Panc1 (cell line): Measurements from ENCODE around the gene P3R3URF. TPM values are rescaled to one million over a fixed set of nuclear protein-coding genes. Genes with fewer than 3 reads are reported as not detected.

Experiments
- ATAC-seq: fragments of 200-7000 bp; cut with Tn5 transposase; 2 replicates; pipeline ENCODE4 v1.9.1; 2020; ENCODE audit warnings: mild to moderate bottlenecking, moderate library complexity
- BruUV-seq: library from RNA; stranded (reverse); fragments of 400-500 nt; replicated peaks from 2 replicates; lab custom pipeline; 2021; lab: Mats Ljungman, UMichigan
- CTCF ChIA-PET: fragments of 300-600 bp; sonication (Branson Sonifier 250); formaldehyde crosslinking; loops from one replicate; lab custom pipeline; 2022; ENCODE audit warnings: antibody characterized with exemption; lab: Charles Lee
- POLR2A ChIA-PET: fragments of 300-600 bp; sonication (Branson Sonifier 250); formaldehyde crosslinking; loops from one replicate; lab custom pipeline; 2022; ENCODE audit warnings: antibody characterized with exemption; lab: Charles Lee
- DNase-seq: peaks from one replicate; pipeline ENCODE4 v3.0.0-alpha.2; 2010; ENCODE audit warnings: low read depth, low spot score
- H3K27ac ChIP-seq: 2 replicates; pipeline ENCODE4 v1.5.1; 2011; ENCODE audit warnings: mild to moderate bottlenecking, low read length, inconsistent platforms
- H3K27me3 ChIP-seq: fragments of 200-500 bp; sonication (Bioruptor generic); 2 replicates; pipeline ENCODE4 v1.6.0; 2014; ENCODE audit warnings: low read length, inconsistent platforms; ENCODE audit not compliant: control insufficient read depth, insufficient read depth
- H3K36me3 ChIP-seq: fragments of 200-500 bp; sonication (Bioruptor generic); 2 replicates; pipeline ENCODE4 v1.5.1; 2014; ENCODE audit warnings: inconsistent platforms, mild to moderate bottlenecking, low read length, moderate library complexity; ENCODE audit not compliant: control insufficient read depth, insufficient read depth
- H3K4me1 ChIP-seq: 2 replicates; pipeline ENCODE4 v1.5.1; 2011; ENCODE audit warnings: inconsistent platforms, mild to moderate bottlenecking, low read length, moderate library complexity; ENCODE audit not compliant: control insufficient read depth, insufficient read depth
- H3K4me3 ChIP-seq, 2 experiments: 2 replicates each; pipeline ENCODE4 v1.5.1; 2011 to 2012; ENCODE audit warnings: low read depth in 2 of 2, low read length in 2 of 2, mild to moderate bottlenecking in 2 of 2, inconsistent platforms in 1 of 2, moderate library complexity in 1 of 2
- H3K9me3 ChIP-seq: fragments of 200-500 bp; sonication (Bioruptor generic); 2 replicates; pipeline ENCODE4 v1.5.1; 2014; ENCODE audit warnings: low read depth, mild to moderate bottlenecking, inconsistent platforms, low read length, moderate library complexity; ENCODE audit not compliant: control insufficient read depth, insufficient read depth
- CTCF ChIP-seq: fragments of 450-650 bp; IDR thresholded peaks from 2 replicates; pipeline ENCODE4 v1.5.1; 2017; ENCODE audit warnings: mild to moderate bottlenecking
- POLR2AphosphoS5 ChIP-seq: IDR thresholded peaks from 2 replicates; pipeline ENCODE4 v1.6.1; 2012; ENCODE audit warnings: mild to moderate bottlenecking, low read depth, low read length, moderate library complexity
- REST ChIP-seq, 2 experiments: IDR thresholded peaks; 2 replicates each; pipeline ENCODE4 v1.6.1; 2011 to 2012; ENCODE audit warnings: low read depth in 2 of 2, control low read depth in 1 of 2, low read length in 1 of 2, mild to moderate bottlenecking in 1 of 2, moderate library complexity in 1 of 2; ENCODE audit not compliant: insufficient read depth in 1 of 2
- SIN3A ChIP-seq: IDR thresholded peaks from 2 replicates; pipeline ENCODE4 v1.6.1; 2012; ENCODE audit warnings: low read depth, mild to moderate bottlenecking, low read length, moderate library complexity, borderline replicate concordance; ENCODE audit not compliant: insufficient read depth
- TCF7L2 ChIP-seq: IDR thresholded peaks from 2 replicates; pipeline ENCODE4 v1.6.1; 2011; ENCODE audit warnings: mild to moderate bottlenecking, low read depth, low read length, inconsistent platforms
- in situ Hi-C: cut with HindIII; loops from 2 replicates; pipeline ENCODE4 v1.10.0; 2016; ENCODE audit warnings: low sequenced_read_pairs, low pct_unique_long_range_greater_than_20kb
- intact Hi-C: fragments of 100-400 bp; cut with micrococcal nuclease; formaldehyde crosslinking; loops from one replicate; pipeline ENCODE4 v1.10.0; 2022; ENCODE audit not compliant: unreplicated experiment
- total RNA-seq: library from RNA; stranded (reverse); gene quantifications from one replicate; pipeline ENCODE4 v1.2.1, GENCODE V29; 2021; ENCODE audit not compliant: unreplicated experiment

P3R3URF gene
- total RNA-seq, 1 experiment from 2014 or later: not detected

GRCh38 chr1:46171871-46172270, 4.4 kb downstream of the P3R3URF start:
- TF ChIP-seq SIN3A: no peak
- TF ChIP-seq CTCF: no peak
- no peak for DNase-seq
- ChIA-PET CTCF (interaction anchor here (0.6 to 1.6 kb wide), 2 partner anchors 9 to 459 kb away, joined by 5 to 7 read pairs; no protein-coding TSS in a partner anchor), POLR2A (interaction anchor here (0.5 kb wide), 1 partner anchor 64 kb away, joined by 5 read pairs; no protein-coding TSS in a partner anchor)
- intact Hi-C loops: no loop called here
- Histone ChIP-seq H3K4me1 (peaks cover 18% of the 10 kb centered on the region), H3K27ac (no peak overlapping the region), H3K9me3 (no peaks in the 10 kb centered on the region), H3K4me3 (no peak overlapping the region), H3K27me3 (no peaks in the 10 kb centered on the region), H3K36me3 (no peaks in the 10 kb centered on the region)
- BruUV-seq: no TSS peak
- ATAC-seq: no peak
- in situ Hi-C loops: no loop called here

- Histone ChIP-seq H3K4me1 (peaks cover 18% of the 10 kb centered on the region), H3K36me3 (no peaks in the 10 kb centered on the region), H3K9me3 (no peaks in the 10 kb centered on the region), H3K27me3 (no peaks in the 10 kb centered on the region), H3K4me3 (no peak overlapping the region), H3K27ac (no peak overlapping the region)
- no peak for ATAC-seq
- in situ Hi-C loops: no loop called here
- DNase-seq: no peak
- CTCF ChIA-PET: no interaction called here
- intact Hi-C loops: no loop called here
- no TSS peak for BruUV-seq
- TF ChIP-seq TCF7L2: no peak
- POLR2A ChIA-PET: interaction anchor here (0.5 kb wide), 1 partner anchor 65 kb away, joined by 5 read pairs; no protein-coding TSS in a partner anchor
Measured at GRCh38 chr1:46171351-46171750, 4.9 kb downstream of the P3R3URF start.

- Histone ChIP-seq H3K27ac (no peak overlapping the region), H3K9me3 (no peaks in the 10 kb centered on the region), H3K27me3 (no peaks in the 10 kb centered on the region), H3K36me3 (no peaks in the 10 kb centered on the region), H3K4me3 (no peak overlapping the region), H3K4me1 (peaks cover 13% of the 10 kb centered on the region)
- ATAC-seq: no peak
- intact Hi-C loops: no loop called here
- ChIA-PET POLR2A (no interaction called here), CTCF (no interaction called here)
- DNase-seq: no peak
- in situ Hi-C loops: no loop called here
- no TSS peak for BruUV-seq
- TF ChIP-seq TCF7L2 (no peak), CTCF (no peak), POLR2AphosphoS5 (no peak), REST (IDR thresholded peaks at IDR 0.05; ENCODE audit: insufficient read depth in 1 of 2, low read depth in 2 of 2, low read length in 1 of 2) (no peak), SIN3A (no peak)
Measured at GRCh38 chr1:46169811-46170454, 6.4 kb downstream of the P3R3URF start.
